DND-41 (cell line): ENCODE data around the gene STARD7.

Experiments
- ATAC-seq: fragments of 200-7000 bp; cut with Tn5 transposase; 3 replicates; pipeline ENCODE4 v1.9.1; 2021; ENCODE audit warnings: low read depth; ENCODE audit not compliant: insufficient read depth
- DNase-seq: peaks from one replicate; pipeline ENCODE4 v3.0.0-alpha.2; 2020
- H2AFZ ChIP-seq: 2 replicates; pipeline ENCODE4 v1.6.0; 2012; ENCODE audit warnings: low read depth, low read length
- H3K27ac ChIP-seq: 2 replicates; pipeline ENCODE4 v1.5.1; 2012; ENCODE audit warnings: low read length, inconsistent platforms
- H3K27me3 ChIP-seq: fragments of 200-600 bp; sonication (generic); 2 replicates; pipeline ENCODE4 v1.6.0; 2012; ENCODE audit warnings: low read length, mild to moderate bottlenecking, inconsistent platforms; ENCODE audit not compliant: insufficient read depth, poor library complexity
- H3K36me3 ChIP-seq: 2 replicates; pipeline ENCODE4 v1.5.1; 2012; ENCODE audit warnings: low read length, inconsistent platforms; ENCODE audit not compliant: insufficient read depth
- H3K4me1 ChIP-seq: 2 replicates; pipeline ENCODE4 v1.5.1; 2012; ENCODE audit warnings: mild to moderate bottlenecking, low read length; ENCODE audit not compliant: insufficient read depth
- H3K4me2 ChIP-seq: 2 replicates; pipeline ENCODE4 v1.6.0; 2012; ENCODE audit warnings: mild to moderate bottlenecking, moderate library complexity, low read length, inconsistent platforms; ENCODE audit not compliant: insufficient read depth
- H3K4me3 ChIP-seq, 2 experiments: fragments of 200-600 bp in 1 of 2; shearing (Covaris generic) in 1 of 2; 2 replicates each; pipeline ENCODE4 v1.5.1; 2012 to 2016; ENCODE audit warnings: inconsistent platforms in 2 of 2, low read length in 2 of 2, mild to moderate bottlenecking in 2 of 2, low read depth in 1 of 2, moderate library complexity in 1 of 2
- H3K79me2 ChIP-seq: 2 replicates; pipeline ENCODE4 v1.6.0; 2012; ENCODE audit warnings: low read length, inconsistent platforms; ENCODE audit not compliant: insufficient read depth
- H3K9ac ChIP-seq: 2 replicates; pipeline ENCODE4 v1.6.0; 2012; ENCODE audit warnings: low read depth, mild to moderate bottlenecking, inconsistent platforms, low read length, moderate library complexity
- H3K9me3 ChIP-seq: 2 replicates; pipeline ENCODE4 v1.5.1; 2012; ENCODE audit warnings: low read length, moderate library complexity, mild to moderate bottlenecking, inconsistent platforms; ENCODE audit not compliant: insufficient read depth, severe bottlenecking
- H4K20me1 ChIP-seq: 2 replicates; pipeline ENCODE4 v1.6.0; 2012; ENCODE audit warnings: low read length; ENCODE audit not compliant: insufficient read depth
- CTCF ChIP-seq: IDR thresholded peaks from 2 replicates; pipeline ENCODE4 v1.5.1; 2012; ENCODE audit warnings: borderline replicate concordance, low read length, moderate library complexity, mild to moderate bottlenecking; ENCODE audit not compliant: poor library complexity, severe bottlenecking; ENCODE audit errors: extremely low read depth
- EZH2 ChIP-seq: IDR thresholded peaks from 3 replicates; pipeline ENCODE4 v1.6.1; 2012; ENCODE audit warnings: borderline replicate concordance, low read depth, mild to moderate bottlenecking, moderate library complexity, low read length, inconsistent platforms; ENCODE audit not compliant: severe bottlenecking

Gene STARD7

DNA sequence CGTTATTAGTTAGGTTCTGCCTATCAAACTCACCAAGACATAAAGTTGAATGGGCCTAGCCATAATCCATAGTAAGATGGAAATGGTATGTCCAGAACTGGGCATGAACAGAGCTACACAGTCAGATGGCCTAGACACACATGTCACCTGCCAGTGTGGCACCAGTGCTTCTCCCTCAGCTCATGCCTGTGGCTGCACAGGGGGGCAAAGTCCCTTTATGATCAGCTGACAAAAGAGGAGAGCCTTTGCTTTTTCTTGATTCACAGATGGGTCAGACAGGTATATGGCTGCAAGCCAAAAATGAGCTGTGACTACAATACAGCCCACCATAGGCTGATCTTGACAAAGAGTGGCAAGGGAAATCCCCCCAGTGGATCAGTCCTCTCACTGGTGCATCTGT lies 28.3 kb upstream of the STARD7 start:
- TF ChIP-seq CTCF (no peak), EZH2 (no peak)
- no peak overlapping the region for H3K27ac ChIP-seq
- no peak overlapping the region for H2AFZ ChIP-seq
- no peaks in the 10 kb centered on the region for H4K20me1 ChIP-seq
- no peaks in the 10 kb centered on the region for H3K4me1 ChIP-seq
- no peak overlapping the region for H3K4me3 ChIP-seq
- no peaks in the 10 kb centered on the region for H3K27me3 ChIP-seq
- H3K9me3 ChIP-seq: no peaks in the 10 kb centered on the region
- no peak overlapping the region for H3K9ac ChIP-seq
- ATAC-seq: no peak
- H3K79me2 ChIP-seq: no peaks in the 10 kb centered on the region
- no peak for DNase-seq
- peaks cover 8% of the 10 kb centered on the region; the same call in 1 of the 2 replicates for H3K36me3 ChIP-seq
- no peak overlapping the region for H3K4me2 ChIP-seq

DNA sequence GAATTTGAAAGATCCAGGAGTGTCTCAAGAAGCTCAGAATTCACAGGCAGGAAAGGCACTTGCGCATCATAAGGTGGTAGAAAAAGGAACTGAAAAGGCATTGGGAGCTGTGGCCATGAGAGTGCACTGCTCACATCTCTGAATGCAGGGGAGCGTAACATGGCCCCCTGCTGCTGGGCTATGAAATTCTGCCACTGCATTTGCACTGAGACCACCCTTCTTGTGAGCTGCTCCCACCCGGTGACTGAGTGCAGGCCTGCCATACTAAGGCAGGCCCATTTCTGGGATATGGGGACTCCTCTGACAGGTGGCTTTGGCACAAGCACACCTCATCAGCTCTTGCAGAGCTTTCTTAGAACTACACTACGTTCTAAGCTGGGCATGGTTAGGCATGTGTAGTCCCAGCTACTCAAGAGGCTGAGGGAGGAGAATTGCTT lies 25.3 kb upstream of the STARD7 start:
- ATAC-seq (peak; percentile 40; the same call in 1 of the 3 replicates), DNase-seq (no peak)

GRCh38 chr2:96233436-96233835 lies 24.8 kb upstream of the STARD7 start:
- DNase-seq (no peak), ATAC-seq (no peak)
- Histone ChIP-seq H3K27me3 (no peaks in the 10 kb centered on the region), H3K27ac (no peak overlapping the region), H3K4me2 (no peak overlapping the region), H3K9me3 (no peaks in the 10 kb centered on the region), H4K20me1 (no peaks in the 10 kb centered on the region), H3K4me3 (no peak overlapping the region), H3K9ac (no peak overlapping the region), H3K4me1 (no peaks in the 10 kb centered on the region), H3K36me3 (no peaks in the 10 kb centered on the region), H3K79me2 (no peaks in the 10 kb centered on the region), H2AFZ (no peak overlapping the region)
- no peak for TF ChIP-seq CTCF

More for the DNA sequence above, 25.3 kb upstream of the STARD7 start:
- Histone ChIP-seq H3K4me2 (no peak overlapping the region), H3K36me3 (no peaks in the 10 kb centered on the region), H4K20me1 (no peaks in the 10 kb centered on the region), H3K79me2 (no peaks in the 10 kb centered on the region), H3K9me3 (no peaks in the 10 kb centered on the region), H3K9ac (no peak overlapping the region), H2AFZ (no peak overlapping the region), H3K4me3 (no peak overlapping the region), H3K4me1 (no peaks in the 10 kb centered on the region), H3K27ac (no peak overlapping the region), H3K27me3 (no peaks in the 10 kb centered on the region)
- TF ChIP-seq CTCF: peak; percentile 4
- no peak for TF ChIP-seq EZH2

DNA sequence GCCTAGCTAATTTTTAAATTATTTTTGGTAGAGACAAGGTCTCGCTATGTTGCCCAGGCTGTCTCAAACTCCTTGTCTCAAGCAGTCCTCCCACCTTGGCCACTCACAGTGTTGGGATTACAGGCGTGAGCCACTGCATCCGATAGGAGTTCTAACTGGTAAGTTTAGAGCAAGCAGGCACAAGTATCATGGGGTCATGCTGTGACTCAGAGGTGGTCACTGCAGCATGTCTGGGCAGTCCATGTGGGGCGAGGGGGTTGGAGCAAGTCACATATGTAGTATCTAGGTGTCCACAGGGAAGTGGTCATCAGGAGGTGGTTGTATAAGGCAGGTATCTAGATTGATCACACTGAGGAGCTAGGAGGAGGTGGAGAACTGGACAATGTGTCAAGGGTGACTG lies 22.7 kb upstream of the STARD7 start:
- no peak for TF ChIP-seq CTCF
- no peaks in the 10 kb centered on the region for H3K36me3 ChIP-seq
- no peaks in the 10 kb centered on the region for H3K4me1 ChIP-seq
- H3K79me2 ChIP-seq: no peaks in the 10 kb centered on the region
- H3K9ac ChIP-seq: no peak overlapping the region
- H3K27me3 ChIP-seq: no peaks in the 10 kb centered on the region
- DNase-seq (no peak), ATAC-seq (no peak)
- H3K9me3 ChIP-seq: no peaks in the 10 kb centered on the region
- no peak overlapping the region for H2AFZ ChIP-seq
- H3K4me3 ChIP-seq: no peak overlapping the region
- H4K20me1 ChIP-seq: no peaks in the 10 kb centered on the region
- H3K4me2 ChIP-seq: no peak overlapping the region
- H3K27ac ChIP-seq: no peak overlapping the region
